Esophagus muscularis mucosa (tissue), 4 donors: ENCODE results near the gene ITPR1.

Source experiments
- CTCF ChIP-seq, 3 experiments: fragments of 200-600 bp in 2 of 3; fragments of 450-650 bp in 1 of 3; sonication (generic) in 2 of 3; IDR thresholded peaks; one replicate each; pipeline ENCODE4 v1.5.1; 2017 to 2019; ENCODE audit warnings: antibody characterized with exemption in 3 of 3, mild to moderate bottlenecking in 2 of 3, moderate library complexity in 1 of 3
- EP300 ChIP-seq: sonication (generic); formaldehyde crosslinking; IDR thresholded peaks from one replicate; pipeline ENCODE4 v1.6.1; 2017; ENCODE audit warnings: antibody characterized with exemption
- POLR2A ChIP-seq: fragments of 450-650 bp; IDR thresholded peaks from one replicate; pipeline ENCODE4 v1.6.1; 2017; ENCODE audit warnings: antibody characterized with exemption, moderate library complexity, mild to moderate bottlenecking, low read depth
- POLR2AphosphoS5 ChIP-seq, 2 donors: sonication (generic); formaldehyde crosslinking; IDR thresholded peaks; one replicate each; pipeline ENCODE4 v1.6.1; 2017; ENCODE audit warnings: antibody characterized with exemption in 2 of 2

GRCh38 chr3:4707324-4707723 is 214.2 kb downstream of the ITPR1 start:
- TF ChIP-seq POLR2AphosphoS5 (IDR thresholded peaks at IDR 0.05): no peak
- no peak for TF ChIP-seq CTCF (IDR thresholded peaks at IDR 0.05)
- no peak for TF ChIP-seq POLR2A
- no peak for TF ChIP-seq EP300
